ENCODE measurements around the gene CLASP1.

DNA sequence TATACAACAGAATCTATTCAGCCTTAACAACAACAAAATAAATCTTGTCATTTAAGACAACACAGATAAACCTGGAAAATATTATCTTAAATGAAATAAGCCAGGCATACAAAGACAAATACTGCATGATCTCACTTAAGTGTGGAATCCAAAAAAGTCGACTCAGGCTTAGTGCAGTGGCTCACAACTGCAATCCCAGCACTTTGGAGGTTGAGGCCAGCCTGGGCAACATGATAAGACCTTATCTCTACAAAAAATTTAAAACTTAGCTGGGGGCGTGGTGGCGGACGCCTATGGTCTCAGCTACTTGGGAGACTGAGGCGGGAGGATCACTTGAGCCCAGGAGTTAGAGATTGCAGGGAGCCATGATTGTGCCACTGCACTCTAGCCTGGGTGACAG, 193.8 kb downstream of the CLASP1 start:
- TF ChIP-seq, protein P1, sequence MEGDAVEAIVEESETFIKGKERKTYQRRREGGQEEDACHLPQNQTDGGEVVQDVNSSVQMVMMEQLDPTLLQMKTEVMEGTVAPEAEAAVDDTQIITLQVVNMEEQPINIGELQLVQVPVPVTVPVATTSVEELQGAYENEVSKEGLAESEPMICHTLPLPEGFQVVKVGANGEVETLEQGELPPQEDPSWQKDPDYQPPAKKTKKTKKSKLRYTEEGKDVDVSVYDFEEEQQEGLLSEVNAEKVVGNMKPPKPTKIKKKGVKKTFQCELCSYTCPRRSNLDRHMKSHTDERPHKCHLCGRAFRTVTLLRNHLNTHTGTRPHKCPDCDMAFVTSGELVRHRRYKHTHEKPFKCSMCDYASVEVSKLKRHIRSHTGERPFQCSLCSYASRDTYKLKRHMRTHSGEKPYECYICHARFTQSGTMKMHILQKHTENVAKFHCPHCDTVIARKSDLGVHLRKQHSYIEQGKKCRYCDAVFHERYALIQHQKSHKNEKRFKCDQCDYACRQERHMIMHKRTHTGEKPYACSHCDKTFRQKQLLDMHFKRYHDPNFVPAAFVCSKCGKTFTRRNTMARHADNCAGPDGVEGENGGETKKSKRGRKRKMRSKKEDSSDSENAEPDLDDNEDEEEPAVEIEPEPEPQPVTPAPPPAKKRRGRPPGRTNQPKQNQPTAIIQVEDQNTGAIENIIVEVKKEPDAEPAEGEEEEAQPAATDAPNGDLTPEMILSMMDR (IDR thresholded peaks at IDR 0.05), result no peak
- TF ChIP-seq POLR2A (IDR thresholded peaks at IDR 0.05), result no peak
